Fibroblast of gingiva (primary cell): ENCODE measurements around the gene USP4.
A peak's percentile ranks its signal among the peaks of the same experiment; 100 is the strongest.

ENCODE experiments used
- DNase-seq: peaks from one replicate; pipeline ENCODE4 v3.0.0-alpha.2; 2011; ENCODE audit warnings: low read depth

USP4 gene

GRCh38 chr3:49296781-49297411, 43.0 kb downstream of the USP4 start:
- DNase-seq, result peak; percentile 46

GRCh38 chr3:49295489-49296058, 44.3 kb downstream of the USP4 start:
- DNase-seq, result peak; percentile 48

- no peak for DNase-seq
These were observed 45.5 kb downstream of the USP4 start for GRCh38 chr3:49294343-49294742.

- DNase-seq, result no peak
These were observed 55.9 kb downstream of the USP4 start for GRCh38 chr3:49283997-49284396.

- no peak for DNase-seq
These were observed 60.5 kb downstream of the USP4 start for GRCh38 chr3:49279376-49279775.

GRCh38 chr3:49278548-49278947, 61.3 kb downstream of the USP4 start:
- DNase-seq, result no peak

GRCh38 chr3:49277383-49277775, 62.5 kb downstream of the USP4 start:
- DNase-seq, result no peak

GRCh38 chr3:49276475-49277382, 63.1 kb downstream of the USP4 start, which contains the start of gene C3orf62:
Gene C3orf62, minus strand, starts transcription at chr3:49277232. Its CDS starts 360 bp downstream, at chr3:49276872.
- DNase-seq, result peak; percentile 87

- DNase-seq, result no peak
These were observed 65.9 kb downstream of the USP4 start for GRCh38 chr3:49273825-49274532.

GRCh38 chr3:49271047-49271446, 68.8 kb downstream of the USP4 start:
- DNase-seq, result no peak

GRCh38 chr3:49270156-49270500, 69.7 kb downstream of the USP4 start:
- DNase-seq, result no peak

GRCh38 chr3:49269443-49270155, 70.3 kb downstream of the USP4 start:
- DNase-seq, result no peak

GRCh38 chr3:49266410-49267095, 73.3 kb downstream of the USP4 start:
- DNase-seq, result no peak

- DNase-seq, result no peak
These were observed 74.0 kb downstream of the USP4 start for GRCh38 chr3:49265661-49266386.

- no peak for DNase-seq
These were observed 76.5 kb downstream of the USP4 start for GRCh38 chr3:49263159-49263889.

- DNase-seq, result no peak
These were observed 79.0 kb downstream of the USP4 start for GRCh38 chr3:49260806-49261324.

GRCh38 chr3:49257187-49257586, 82.7 kb downstream of the USP4 start:
- DNase-seq, result no peak

GRCh38 chr3:49255718-49256511, 83.9 kb downstream of the USP4 start:
- DNase-seq, result no peak

- no peak for DNase-seq
These were observed 84.7 kb downstream of the USP4 start for GRCh38 chr3:49255112-49255511.
